IMR-90 (cell line): ENCODE data around the gene RPTOR. TPM values are rescaled to one million over a fixed set of nuclear protein-coding genes. Genes with fewer than 3 reads are reported as not detected.

Source experiments
- ATAC-seq: fragments of 200-7000 bp; cut with Tn5 transposase; 2 replicates; pipeline ENCODE4 v1.9.1; 2020; ENCODE audit warnings: low read depth, mild to moderate bottlenecking, moderate library complexity
- BruUV-seq: library from RNA; stranded (reverse); fragments of 400-500 nt; replicated peaks from 2 replicates; lab custom pipeline; 2021; lab: Mats Ljungman, UMichigan
- CTCF ChIA-PET: fragments of 300-600 bp; formaldehyde crosslinking; extraction: SDS; loops from one replicate; lab custom pipeline; 2021; ENCODE audit warnings: antibody characterized with exemption; lab: Yijun Ruan, JAX
- POLR2A ChIA-PET: fragments of 300-600 bp; sonication (Branson Sonifier 250); formaldehyde crosslinking; loops from one replicate; lab custom pipeline; 2022; ENCODE audit warnings: antibody characterized with exemption; ENCODE audit not compliant: unreplicated experiment; lab: Charles Lee
- DNase-seq: peaks from one replicate; pipeline ENCODE4 v3.0.0; 2013
- H2AFZ ChIP-seq: replicated peaks from 2 replicates; pipeline ENCODE3; 2013; ENCODE audit warnings: low read length, mild to moderate bottlenecking; ENCODE audit not compliant: poor library complexity
- H2AK5ac ChIP-seq: 2 replicates; pipeline ENCODE4 v1.6.1; 2013; ENCODE audit warnings: low read depth, low read length, inconsistent platforms
- H2AK9ac ChIP-seq: replicated peaks from 2 replicates; pipeline ENCODE3; 2013; ENCODE audit warnings: mild to moderate bottlenecking, low read depth, low read length, moderate library complexity; ENCODE audit not compliant: poor library complexity
- H2BK120ac ChIP-seq: 2 replicates; pipeline ENCODE4 v1.6.1; 2013; ENCODE audit warnings: low read depth, low read length, inconsistent platforms
- H2BK15ac ChIP-seq: 3 replicates; pipeline ENCODE4 v1.6.1; 2013; ENCODE audit warnings: low read depth, low read length, inconsistent platforms
- H2BK20ac ChIP-seq: 2 replicates; pipeline ENCODE4 v1.6.1; 2013; ENCODE audit warnings: low read depth, mild to moderate bottlenecking, inconsistent platforms, low read length, moderate library complexity
- H2BK5ac ChIP-seq: 2 replicates; pipeline ENCODE4 v1.6.1; 2013; ENCODE audit warnings: mild to moderate bottlenecking, low read depth, low read length, inconsistent platforms; ENCODE audit not compliant: poor library complexity, severe bottlenecking
- H3K14ac ChIP-seq: replicated peaks from 2 replicates; pipeline ENCODE4 v1.6.1; 2013; ENCODE audit warnings: low read depth, low read length, inconsistent platforms
- H3K18ac ChIP-seq: 2 replicates; pipeline ENCODE4 v1.6.1; 2013; ENCODE audit warnings: low read depth, low read length, control low read depth
- H3K23ac ChIP-seq: 2 replicates; pipeline ENCODE4 v1.6.1; 2013; ENCODE audit warnings: low read depth, low read length, inconsistent platforms
- H3K27ac ChIP-seq: 2 replicates; pipeline ENCODE4 v1.5.1; 2013; ENCODE audit warnings: mild to moderate bottlenecking, control low read depth, low read length; ENCODE audit not compliant: insufficient read depth
- H3K27me3 ChIP-seq: 2 replicates; pipeline ENCODE4 v1.6.1; 2013; ENCODE audit warnings: low read length; ENCODE audit not compliant: control insufficient read depth, insufficient read depth
- H3K36me3 ChIP-seq: 2 replicates; pipeline ENCODE4 v1.6.1; 2013; ENCODE audit warnings: low read length, mixed read lengths; ENCODE audit not compliant: control insufficient read depth, insufficient read depth
- H3K4ac ChIP-seq: 2 replicates; pipeline ENCODE4 v1.6.1; 2013; ENCODE audit warnings: low read depth, low read length, inconsistent platforms
- H3K4me1 ChIP-seq: 2 replicates; pipeline ENCODE4 v1.6.1; 2013; ENCODE audit warnings: low read length, mixed read lengths; ENCODE audit not compliant: control insufficient read depth, insufficient read depth
- H3K4me2 ChIP-seq: 2 replicates; pipeline ENCODE4 v1.6.1; 2013; ENCODE audit warnings: low read depth, mild to moderate bottlenecking, control low read depth, low read length, moderate library complexity
- H3K4me3 ChIP-seq: 2 replicates; pipeline ENCODE4 v1.5.1; 2013; ENCODE audit warnings: low read depth, mild to moderate bottlenecking, control low read depth, low read length, moderate library complexity; ENCODE audit not compliant: insufficient read depth
- H3K56ac ChIP-seq: 2 replicates; pipeline ENCODE4 v1.6.1; 2013; ENCODE audit warnings: low read length, inconsistent platforms; ENCODE audit not compliant: insufficient read depth; ENCODE audit errors: extremely low read depth
- H3K79me1 ChIP-seq, 2 experiments: 2 replicates each; pipeline ENCODE4 v1.6.1; 2013; ENCODE audit warnings: low read length in 2 of 2, inconsistent platforms in 1 of 2, low read depth in 1 of 2
- H3K9ac ChIP-seq: 2 replicates; pipeline ENCODE4 v1.6.1; 2013; ENCODE audit warnings: low read depth, low read length, control low read depth
- H3K9me1 ChIP-seq: 2 replicates; pipeline ENCODE4 v1.6.1; 2013; ENCODE audit warnings: low read length, inconsistent platforms; ENCODE audit not compliant: insufficient read depth
- H3K9me3 ChIP-seq: 2 replicates; pipeline ENCODE4 v1.6.1; 2013; ENCODE audit warnings: low read length; ENCODE audit not compliant: control insufficient read depth, insufficient read depth
- H4K20me1 ChIP-seq: 2 replicates; pipeline ENCODE4 v1.6.1; 2013; ENCODE audit warnings: low read length, inconsistent platforms; ENCODE audit not compliant: insufficient read depth
- H4K5ac ChIP-seq: 2 replicates; pipeline ENCODE4 v1.6.1; 2013; ENCODE audit warnings: mild to moderate bottlenecking, low read depth, low read length, control low read depth
- H4K8ac ChIP-seq, 2 experiments: 2 replicates each; pipeline ENCODE4 v1.6.1; 2013; ENCODE audit warnings: low read depth in 2 of 2, low read length in 2 of 2, control low read depth in 1 of 2, inconsistent platforms in 1 of 2
- H4K91ac ChIP-seq: 2 replicates; pipeline ENCODE4 v1.6.1; 2013; ENCODE audit warnings: low read depth, low read length, inconsistent platforms; ENCODE audit not compliant: insufficient read depth
- CEBPB ChIP-seq: IDR thresholded peaks from 2 replicates; pipeline ENCODE4 v1.6.1; 2012; ENCODE audit warnings: low read depth, low read length, improper control_type of control experiment
- CHD1 ChIP-seq: IDR thresholded peaks from 2 replicates; pipeline ENCODE4 v1.6.1; 2012; ENCODE audit warnings: low read depth, low read length, improper control_type of control experiment
- ELK1 ChIP-seq: fragments of 150-350 bp; IDR thresholded peaks from 2 replicates; pipeline ENCODE4 v1.6.1; 2016; ENCODE audit warnings: low read depth, mild to moderate bottlenecking, low read length, moderate library complexity, borderline replicate concordance
- MAFK ChIP-seq: IDR thresholded peaks from 2 replicates; pipeline ENCODE4 v1.6.1; 2012; ENCODE audit warnings: low read depth, low read length, improper control_type of control experiment
- MXI1 ChIP-seq: IDR thresholded peaks from 2 replicates; pipeline ENCODE4 v1.6.1; 2012; ENCODE audit warnings: low read depth, mild to moderate bottlenecking, low read length, moderate library complexity, borderline replicate concordance
- NFE2L2 ChIP-seq: fragments of 150-350 bp; IDR thresholded peaks from 2 replicates; pipeline ENCODE4 v1.6.1; 2016; ENCODE audit warnings: low read depth, mild to moderate bottlenecking, low read length
- POLR2A ChIP-seq: IDR thresholded peaks from 2 replicates; pipeline ENCODE4 v1.6.1; 2012; ENCODE audit warnings: mild to moderate bottlenecking, low read depth, low read length
- RAD21 ChIP-seq: IDR thresholded peaks from 2 replicates; pipeline ENCODE4 v1.6.1; 2012; ENCODE audit warnings: low read length, improper control_type of control experiment
- RCOR1 ChIP-seq: IDR thresholded peaks from 2 replicates; pipeline ENCODE4 v1.6.1; 2012; ENCODE audit warnings: mild to moderate bottlenecking, low read length, improper control_type of control experiment; ENCODE audit not compliant: insufficient replicate concordance
- RFX5 ChIP-seq: IDR thresholded peaks from 2 replicates; pipeline ENCODE4 v1.8.0; 2012; ENCODE audit warnings: low read depth, mild to moderate bottlenecking, low read length, moderate library complexity
- USF2 ChIP-seq: fragments of 150-350 bp; IDR thresholded peaks from 2 replicates; pipeline ENCODE4 v1.6.1; 2017; ENCODE audit warnings: mild to moderate bottlenecking, antibody characterized with exemption, low read length, low read depth
- WGBS, 2 experiments: methylation state at CpG; one replicate each; pipeline versions ENCODE4 v1.1.5 to v1.1.7; 2013; ENCODE audit warnings: missing lambda C conversion rate in 2 of 2; ENCODE audit not compliant: insufficient read length in 1 of 2; ENCODE audit errors: extremely low coverage in 2 of 2; 5-methylcytosine and 5-hydroxymethylcytosine counted together
- dilution Hi-C: fragments of 300-500 bp; cut with HindIII; formaldehyde crosslinking; loops from one replicate; pipeline ENCODE4 v1.14.3; 2018; ENCODE audit warnings: low sequenced_read_pairs; ENCODE audit not compliant: unreplicated experiment
- in situ Hi-C: fragments of 300-500 bp; cut with MboI; formaldehyde crosslinking; loops from 3 replicates; pipeline ENCODE4 v1.14.3; 2019; ENCODE audit warnings: low sequenced_read_pairs, inconsistent platforms, mixed read lengths
- intact Hi-C: fragments of 100-400 bp; cut with micrococcal nuclease; formaldehyde crosslinking; loops from 2 replicates; pipeline ENCODE4 v1.10.0; 2022
- polyA plus RNA-seq, 3 experiments: library from polyadenylated mRNA; depleted of rRNA; stranded (reverse); fragments of >200 nt; gene quantifications; 2 replicates each; pipeline ENCODE4 v1.2.3, GENCODE V29; 2012; ENCODE audit warnings: low replicate concordance in 1 of 3
- total RNA-seq: library from RNA; depleted of rRNA; stranded (reverse); fragments of >200 nt; gene quantifications from 2 replicates; pipeline ENCODE4 v1.2.3, GENCODE V29; 2012
- TF ChIP-seq, protein P1 (sequence below): conservative IDR thresholded peaks from 2 replicates; pipeline ENCODE4 v1.5.1; 2012; ENCODE audit warnings: mild to moderate bottlenecking, low read depth, low read length, improper control_type of control experiment

RPTOR gene
- total and polyA plus RNA-seq, 2 of the 4 experiments (the other 2 are of a cell fraction), result 10.8 to 14.7 TPM

GRCh38 chr17:80555266-80555665 lies 10.6 kb downstream of the RPTOR start:
- Histone ChIP-seq H4K91ac (no peak overlapping the region), H3K14ac (no peak overlapping the region), H3K36me3 (no peaks in the 10 kb centered on the region), H3K56ac (no peak overlapping the region), H3K4me3 (no peak overlapping the region), H3K4me1 (peaks cover 11% of the 10 kb centered on the region), H4K5ac (no peak overlapping the region), H4K8ac (no peak overlapping the region), H3K4ac (no peak overlapping the region), H2BK120ac (no peak overlapping the region), H4K20me1 (peaks cover 31% of the 10 kb centered on the region), H2BK20ac (no peak overlapping the region), H2AK5ac (no peak overlapping the region), H3K23ac (no peak overlapping the region), H3K27me3 (no peaks in the 10 kb centered on the region), H2AFZ (no peak overlapping the region), H3K4me2 (no peak overlapping the region), H3K27ac (no peak overlapping the region), H3K9me3 (no peaks in the 10 kb centered on the region), H2BK5ac (no peak overlapping the region), H3K9ac (no peak overlapping the region), H2AK9ac (no peak overlapping the region), H3K9me1 (peaks cover 33% of the 10 kb centered on the region), H3K18ac (no peak overlapping the region), H3K79me1 (peaks cover 30 to 72% of the 10 kb centered on the region in 2 experiments), H2BK15ac (no peak overlapping the region)
- no peak for TF ChIP-seq MXI1
- TF ChIP-seq RFX5, result no peak
- no peak for TF ChIP-seq RAD21
- TF ChIP-seq NFE2L2, result no peak
- no peak for TF ChIP-seq MAFK
- no peak for TF ChIP-seq USF2
- no peak for TF ChIP-seq ELK1
- no peak for TF ChIP-seq POLR2A
- TF ChIP-seq, protein P1, sequence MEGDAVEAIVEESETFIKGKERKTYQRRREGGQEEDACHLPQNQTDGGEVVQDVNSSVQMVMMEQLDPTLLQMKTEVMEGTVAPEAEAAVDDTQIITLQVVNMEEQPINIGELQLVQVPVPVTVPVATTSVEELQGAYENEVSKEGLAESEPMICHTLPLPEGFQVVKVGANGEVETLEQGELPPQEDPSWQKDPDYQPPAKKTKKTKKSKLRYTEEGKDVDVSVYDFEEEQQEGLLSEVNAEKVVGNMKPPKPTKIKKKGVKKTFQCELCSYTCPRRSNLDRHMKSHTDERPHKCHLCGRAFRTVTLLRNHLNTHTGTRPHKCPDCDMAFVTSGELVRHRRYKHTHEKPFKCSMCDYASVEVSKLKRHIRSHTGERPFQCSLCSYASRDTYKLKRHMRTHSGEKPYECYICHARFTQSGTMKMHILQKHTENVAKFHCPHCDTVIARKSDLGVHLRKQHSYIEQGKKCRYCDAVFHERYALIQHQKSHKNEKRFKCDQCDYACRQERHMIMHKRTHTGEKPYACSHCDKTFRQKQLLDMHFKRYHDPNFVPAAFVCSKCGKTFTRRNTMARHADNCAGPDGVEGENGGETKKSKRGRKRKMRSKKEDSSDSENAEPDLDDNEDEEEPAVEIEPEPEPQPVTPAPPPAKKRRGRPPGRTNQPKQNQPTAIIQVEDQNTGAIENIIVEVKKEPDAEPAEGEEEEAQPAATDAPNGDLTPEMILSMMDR, result no peak
- TF ChIP-seq RCOR1, result no peak
- TF ChIP-seq CEBPB, result no peak
- no peak for TF ChIP-seq CHD1
- no CpG with 5 or more reads among the region's 7 CpGs for WGBS, 2 experiments
- dilution Hi-C loops, result no loop called here
- CTCF ChIA-PET, result no interaction called here
- POLR2A ChIA-PET, result no interaction called here
- in situ Hi-C loops, result no loop called here
- ATAC-seq (no peak), DNase-seq (no peak)
- BruUV-seq, result no TSS peak
- intact Hi-C loops, result no loop called here
